Measurements from ENCODE around the gene NSD2.

DNA sequence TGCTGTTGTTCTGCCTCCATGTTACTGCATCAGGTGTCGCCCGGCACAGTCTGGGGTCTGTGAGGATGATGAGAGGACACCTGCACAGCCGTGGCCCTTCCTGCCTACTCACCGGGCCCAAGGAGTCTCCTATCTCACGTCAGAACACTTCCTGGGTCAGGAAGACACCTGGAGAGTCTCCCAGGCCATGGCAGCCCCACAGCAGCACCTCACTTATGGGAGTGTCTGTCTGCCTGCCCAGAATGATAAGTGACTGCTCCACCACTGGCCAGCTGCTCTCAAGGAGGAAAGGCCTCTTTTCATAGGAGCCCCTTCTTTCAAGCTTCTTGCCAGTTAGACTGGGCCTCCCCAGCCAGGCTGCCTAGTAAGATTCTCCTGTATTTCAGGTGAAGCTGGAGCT lies 81.5 kb downstream of the NSD2 start:
- TF ChIP-seq CTCF (IDR thresholded peaks at IDR 0.05) (no peak), POLR2A (IDR thresholded peaks at IDR 0.05) (no peak)

All from right lobe of liver (tissue), 4 donors.